Breast epithelium (tissue), 4 donors: ENCODE results near the gene ITGA5. TPM values are rescaled to one million over a fixed set of nuclear protein-coding genes. Genes with fewer than 3 reads are reported as not detected.

Source experiments
- DNase-seq, 2 donors: peaks; one replicate each; pipeline ENCODE4 v3.0.0-alpha.2; 2019; ENCODE audit warnings: low spot score in 2 of 2
- H3K27ac ChIP-seq, 2 donors: fragments of 200-600 bp; sonication (generic) in 1 of 2; one replicate each; pipeline ENCODE4 v1.5.1; 2016 to 2019; ENCODE audit warnings: mild to moderate bottlenecking in 1 of 2
- H3K27me3 ChIP-seq, 2 donors: fragments of 200-600 bp; sonication (generic) in 1 of 2; one replicate each; pipeline versions ENCODE4 v1.5.1 to v1.6.0; 2017 to 2019; ENCODE audit warnings: control low read depth in 1 of 2, mild to moderate bottlenecking in 1 of 2
- H3K36me3 ChIP-seq: fragments of 200-600 bp; one replicate; pipeline ENCODE4 v1.5.1; 2019
- H3K4me1 ChIP-seq, 2 donors: fragments of 200-600 bp; sonication (generic); one replicate each; pipeline ENCODE4 v1.5.1; 2016 to 2019; ENCODE audit warnings: control low read depth in 1 of 2
- H3K4me3 ChIP-seq, 3 donors: fragments of 200-600 bp; sonication (generic); 1 replicate in 2 of 3; 2 replicates in 1 of 3; pipeline ENCODE4 v1.5.1; 2016 to 2019; ENCODE audit warnings: mild to moderate bottlenecking in 3 of 3, moderate library complexity in 2 of 3
- H3K9me3 ChIP-seq, 2 donors: fragments of 200-600 bp; sonication (generic) in 1 of 2; one replicate each; pipeline ENCODE4 v1.5.1; 2016 to 2019; ENCODE audit warnings: control low read depth in 1 of 2
- CTCF ChIP-seq, 3 donors: fragments of 450-650 bp; IDR thresholded peaks; one replicate each; pipeline ENCODE4 v1.5.1; 2016 to 2017; ENCODE audit warnings: antibody characterized with exemption in 3 of 3, mild to moderate bottlenecking in 3 of 3, moderate library complexity in 3 of 3
- POLR2A ChIP-seq: fragments of 450-650 bp; IDR thresholded peaks from one replicate; pipeline ENCODE4 v1.6.1; 2016; ENCODE audit warnings: antibody characterized with exemption, mild to moderate bottlenecking, moderate library complexity
- POLR2AphosphoS5 ChIP-seq, 3 donors: sonication (generic); formaldehyde crosslinking; IDR thresholded peaks; one replicate each; pipeline ENCODE4 v1.6.1; 2017; ENCODE audit warnings: antibody characterized with exemption in 3 of 3
- intact Hi-C: fragments of 100-400 bp; cut with DNase I; formaldehyde crosslinking; loops from one replicate; pipeline ENCODE4 v1.15.1; 2023; ENCODE audit warnings: low total_unique reads
- total RNA-seq, 3 donors: library from RNA; depleted of rRNA; stranded (reverse); fragments of >200 nt; gene quantifications; one replicate each; pipeline ENCODE4 v1.1.0, GENCODE V29; 2016

ITGA5 gene
- total RNA-seq, result 100 to 1,000 TPM in 1 of 3 donors, 10 to 100 TPM in 2; 30.4 to 135 (median 81.9) TPM

- Histone ChIP-seq H3K27me3 (no peaks in the 10 kb centered on the region), H3K4me1 (no peaks in the 10 kb centered on the region), H3K36me3 (no peaks in the 10 kb centered on the region), H3K27ac (peak within 1 kb of the TSS; percentile 89 to 90), H3K9me3 (no peaks in the 10 kb centered on the region), H3K4me3 (peak within 1 kb of the TSS; percentile 80 to 99 (median 87))
- TF ChIP-seq POLR2A (no peak), POLR2AphosphoS5 (IDR thresholded peaks at IDR 0.05) (peak; percentile 54 to 65 (median 60))
- peak; percentile 47 to 70 for DNase-seq
- intact Hi-C loops, result no loop called here
Observed at GRCh38 chr12:54419088-54419887, at the start of gene ITGA5. ITGA5 (minus strand) TSS chr12:54419266; CDS start chr12:54419198, 68 bp downstream.

DNA sequence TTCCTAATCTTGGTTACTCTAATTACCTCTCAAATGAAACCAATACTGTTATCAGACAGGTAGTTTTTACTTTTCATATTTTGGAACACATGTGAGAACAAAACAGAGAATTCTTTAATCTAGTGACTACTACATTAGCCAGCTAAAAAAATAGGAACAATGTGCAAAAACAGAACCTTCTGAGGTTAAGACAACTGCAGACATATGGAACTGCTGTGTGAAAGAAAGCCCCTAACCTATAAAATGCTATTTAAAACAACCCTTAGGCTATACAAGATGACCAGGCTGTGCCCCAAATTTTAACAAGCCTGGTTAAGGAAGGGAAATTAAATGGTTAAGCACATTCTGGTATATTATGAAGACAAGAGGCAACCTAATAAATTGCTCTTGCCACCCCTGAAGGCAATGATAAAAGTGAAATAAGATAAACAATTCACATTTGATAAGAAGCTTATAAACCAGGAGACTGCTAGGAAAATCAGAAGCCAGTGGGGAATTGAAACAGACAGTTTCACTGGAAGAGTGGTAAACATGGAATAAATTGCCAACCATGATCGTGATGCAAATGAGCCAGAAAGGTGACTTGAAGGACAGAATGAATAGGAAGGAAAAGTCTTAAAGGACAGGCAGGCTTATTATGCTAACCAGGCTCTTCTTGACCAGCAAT is 46.9 kb upstream of the ITGA5 start:
- no peak for DNase-seq
- H3K36me3 ChIP-seq, result no peaks in the 10 kb centered on the region
- no peak overlapping the region for H3K4me3 ChIP-seq
- TF ChIP-seq CTCF (IDR thresholded peaks at IDR 0.05) (no peak), POLR2A (no peak), POLR2AphosphoS5 (IDR thresholded peaks at IDR 0.05) (no peak)
- intact Hi-C loops, result no loop called here
- no peaks in the 10 kb centered on the region for H3K27me3 ChIP-seq
- H3K4me1 ChIP-seq, result no peaks in the 10 kb centered on the region
- no peaks in the 10 kb centered on the region for H3K9me3 ChIP-seq
- H3K27ac ChIP-seq, result no peak overlapping the region

GRCh38 chr12:54463484-54463883 is 44.4 kb upstream of the ITGA5 start:
- DNase-seq, result no peak
- Histone ChIP-seq H3K4me3 (no peak overlapping the region), H3K9me3 (no peaks in the 10 kb centered on the region), H3K27me3 (no peaks in the 10 kb centered on the region), H3K36me3 (no peaks in the 10 kb centered on the region), H3K27ac (no peak overlapping the region), H3K4me1 (no peaks in the 10 kb centered on the region)
- no peak for TF ChIP-seq POLR2A
- no peak for TF ChIP-seq CTCF (IDR thresholded peaks at IDR 0.05)
- no peak for TF ChIP-seq POLR2AphosphoS5 (IDR thresholded peaks at IDR 0.05)
- intact Hi-C loops, result no loop called here

DNA sequence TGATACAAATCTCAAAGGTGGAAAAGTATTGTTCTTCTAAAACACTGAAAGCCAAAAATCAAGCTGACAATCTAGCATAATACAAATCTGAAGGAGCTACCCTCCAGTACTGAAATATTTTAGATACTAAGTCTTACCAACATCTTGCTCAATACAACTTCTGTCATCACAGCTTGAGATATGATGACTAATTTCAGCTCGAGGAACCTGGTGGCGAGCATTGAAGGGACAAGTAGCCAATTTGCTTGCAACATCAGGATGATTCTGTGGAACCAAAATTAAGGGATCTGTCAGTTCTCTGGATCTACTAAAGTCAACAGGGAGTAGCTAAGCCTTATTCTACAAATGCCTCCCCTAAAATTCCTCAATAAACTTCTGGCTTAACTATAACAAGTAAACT is 44.0 kb upstream of the ITGA5 start:
- no peaks in the 10 kb centered on the region for H3K9me3 ChIP-seq
- H3K27me3 ChIP-seq, result no peaks in the 10 kb centered on the region
- no peaks in the 10 kb centered on the region for H3K36me3 ChIP-seq
- no peak for DNase-seq
- H3K4me1 ChIP-seq, result no peaks in the 10 kb centered on the region
- no peak overlapping the region for H3K27ac ChIP-seq
- peak in 1 of 3 donors; percentile 78 for TF ChIP-seq POLR2AphosphoS5 (IDR thresholded peaks at IDR 0.05)
- TF ChIP-seq POLR2A, result no peak
- intact Hi-C loops, result no loop called here
- H3K4me3 ChIP-seq, result no peak overlapping the region

DNA sequence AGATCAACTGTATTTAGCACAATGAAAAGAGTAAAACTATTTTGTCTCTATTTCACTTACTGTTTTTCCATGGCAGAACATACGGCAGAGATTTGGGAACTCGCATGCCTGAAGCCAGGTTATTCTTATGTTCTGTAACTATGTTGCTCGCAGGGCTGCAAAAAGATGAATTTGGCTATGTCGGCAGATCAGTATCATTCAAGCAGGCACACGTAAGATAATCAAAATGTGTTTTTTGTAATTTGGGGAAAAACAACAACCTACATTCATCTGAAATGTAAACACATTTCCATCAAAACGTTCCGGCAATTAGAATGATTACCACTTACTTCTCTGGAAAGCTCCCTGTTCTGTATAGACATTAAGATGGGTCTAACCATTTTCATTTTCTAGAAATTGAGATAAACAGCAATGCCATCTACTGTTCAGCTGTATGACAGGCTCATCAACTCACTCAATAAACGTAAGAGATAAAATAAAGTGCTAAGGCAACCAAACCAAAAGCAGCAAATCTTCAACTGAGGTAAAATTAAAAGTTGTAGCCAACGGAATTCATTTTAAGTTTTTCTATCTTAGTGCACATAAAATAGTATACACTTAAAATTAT is 41.4 kb upstream of the ITGA5 start:
- no peaks in the 10 kb centered on the region for H3K4me1 ChIP-seq
- H3K9me3 ChIP-seq, result no peaks in the 10 kb centered on the region
- intact Hi-C loops, result no loop called here
- no peaks in the 10 kb centered on the region for H3K36me3 ChIP-seq
- no peak overlapping the region for H3K27ac ChIP-seq
- H3K4me3 ChIP-seq, result no peak overlapping the region
- no peaks in the 10 kb centered on the region for H3K27me3 ChIP-seq
- no peak for DNase-seq
- TF ChIP-seq POLR2A (no peak), CTCF (IDR thresholded peaks at IDR 0.05) (no peak), POLR2AphosphoS5 (IDR thresholded peaks at IDR 0.05) (no peak)

- Histone ChIP-seq H3K36me3 (no peaks in the 10 kb centered on the region), H3K4me3 (no peak overlapping the region), H3K27ac (no peak overlapping the region), H3K4me1 (no peaks in the 10 kb centered on the region), H3K9me3 (no peaks in the 10 kb centered on the region), H3K27me3 (no peaks in the 10 kb centered on the region)
- no peak for DNase-seq
- TF ChIP-seq CTCF (IDR thresholded peaks at IDR 0.05), result no peak
- TF ChIP-seq POLR2A, result no peak
- no peak for TF ChIP-seq POLR2AphosphoS5 (IDR thresholded peaks at IDR 0.05)
- intact Hi-C loops, result no loop called here
Observed at GRCh38 chr12:54459355-54459754, 40.3 kb upstream of the ITGA5 start.
